Measurements from ENCODE around the gene LEMD2.
"Not testable (repeated sequence)": the region's sequence is repeated elsewhere in the genome, so short reads cannot be mapped to it uniquely, and the experiment has no call there.

LEMD2 gene

DNA sequence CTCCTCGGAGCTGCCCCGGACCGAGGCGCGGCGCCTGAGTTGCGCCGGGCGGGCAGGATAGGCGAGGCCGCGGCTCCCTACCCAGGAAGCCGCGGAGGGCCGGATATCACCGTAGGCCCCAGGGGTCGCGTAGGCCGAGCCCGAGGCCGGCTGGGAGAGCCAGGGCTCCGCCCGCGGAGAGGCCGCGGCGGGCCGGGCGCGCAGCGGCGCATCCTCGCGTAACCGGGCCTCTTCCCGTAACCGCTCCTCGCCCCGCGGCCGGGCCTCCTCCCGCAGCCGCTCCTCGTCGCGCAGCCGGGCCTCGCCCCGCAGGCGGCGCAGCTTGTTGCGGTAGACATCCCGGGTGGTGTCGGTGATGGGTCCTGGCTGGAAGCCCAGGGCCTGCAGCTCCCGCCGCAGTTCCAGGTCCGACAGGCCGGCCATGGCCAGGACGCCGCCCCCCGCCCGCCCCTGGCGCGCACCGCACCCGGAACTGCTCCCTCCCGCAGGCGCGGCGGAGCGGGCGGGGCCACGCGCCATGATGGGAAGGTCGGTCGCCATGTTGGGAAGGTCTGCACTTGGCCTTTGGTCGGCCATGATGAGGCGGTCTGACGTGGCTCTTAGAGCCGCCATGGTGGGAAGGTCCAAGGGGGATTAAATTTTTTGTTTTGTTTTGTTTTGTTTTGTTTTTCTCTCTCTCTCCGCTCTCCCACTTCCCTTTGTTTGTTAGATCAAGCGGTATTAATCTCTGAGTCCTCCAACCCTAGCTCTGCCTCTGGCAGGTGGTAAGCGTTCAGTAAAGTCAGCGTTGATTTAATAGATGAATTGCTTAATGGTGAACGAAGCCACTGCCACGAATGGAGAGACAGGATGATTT is at the start of gene LEMD2:
Gene LEMD2, minus strand, starts transcription at position 437 of the 856 bp plus-strand sequence. Its CDS starts 14 bp downstream, at position 423.
- peak; percentile 96 for DNase-seq (ENCODE audit: low read depth)

DNA sequence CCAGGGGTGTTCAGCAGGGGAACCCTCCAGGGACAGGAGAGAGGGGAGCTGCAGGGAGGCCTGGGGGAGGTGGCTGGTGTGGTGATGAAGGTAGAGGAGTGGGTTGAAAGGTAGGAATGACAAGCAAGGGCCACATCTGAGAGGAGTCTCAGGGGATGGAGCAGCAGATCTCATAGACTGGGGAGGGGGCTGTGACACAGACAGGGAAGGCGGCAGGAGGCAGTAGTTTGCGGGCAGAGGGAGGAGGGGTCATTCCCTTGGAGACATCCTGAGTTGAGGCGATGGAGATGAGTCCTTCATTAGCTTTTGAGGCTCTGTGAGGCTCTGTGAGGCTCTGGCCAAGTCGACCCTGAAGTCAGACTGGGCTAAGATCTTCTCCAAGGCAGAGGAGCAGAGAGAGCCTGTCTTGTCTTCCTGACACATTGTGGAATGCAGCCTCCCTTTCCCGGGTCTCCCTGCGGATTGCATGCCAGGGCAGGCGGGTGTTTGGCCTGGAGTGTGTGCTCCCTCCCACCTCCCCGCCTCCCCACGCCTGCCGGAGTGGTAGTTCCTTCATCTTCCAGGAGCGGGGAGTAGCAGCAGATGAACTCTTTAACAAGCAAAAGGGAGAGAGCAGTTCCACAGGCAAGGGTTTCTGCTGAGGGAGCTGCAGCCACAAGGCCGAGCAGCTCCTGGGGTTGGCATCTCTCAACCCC is 49.2 kb upstream of the LEMD2 start:
- peak; percentile 30 for DNase-seq (ENCODE audit: low read depth)

DNA sequence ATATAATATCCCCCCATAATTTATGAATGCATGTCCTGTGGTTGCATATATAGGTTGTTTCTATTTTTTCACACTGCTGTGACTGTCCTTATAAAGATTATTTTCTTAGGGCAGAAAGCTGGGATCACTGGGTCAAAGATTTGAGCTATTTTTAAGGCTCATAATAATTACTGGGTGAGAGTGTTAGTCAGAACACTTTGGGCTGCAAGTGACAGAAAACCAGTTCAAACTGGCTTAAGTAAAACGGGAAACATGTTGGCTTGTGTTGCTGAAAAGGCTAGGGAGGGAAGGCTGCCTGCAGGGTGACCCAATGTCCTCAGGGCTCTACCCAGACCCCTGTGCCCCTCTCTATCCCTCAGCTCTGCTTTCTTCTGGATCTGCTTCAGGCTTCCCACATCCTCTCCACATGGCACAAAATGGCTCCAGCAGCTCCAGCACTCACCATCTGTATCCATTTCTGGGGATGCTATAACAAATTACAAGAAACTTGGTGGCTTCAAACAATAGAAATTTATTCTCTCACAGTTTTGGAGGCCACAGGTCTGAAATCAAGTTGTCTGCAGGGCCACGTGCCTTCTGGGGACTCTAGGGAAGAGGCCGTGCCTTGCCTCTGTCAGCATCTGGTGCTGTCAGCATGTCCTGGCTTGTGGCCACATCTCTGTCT is 48.0 kb upstream of the LEMD2 start:
- DNase-seq (ENCODE audit: low read depth) = no peak

DNA sequence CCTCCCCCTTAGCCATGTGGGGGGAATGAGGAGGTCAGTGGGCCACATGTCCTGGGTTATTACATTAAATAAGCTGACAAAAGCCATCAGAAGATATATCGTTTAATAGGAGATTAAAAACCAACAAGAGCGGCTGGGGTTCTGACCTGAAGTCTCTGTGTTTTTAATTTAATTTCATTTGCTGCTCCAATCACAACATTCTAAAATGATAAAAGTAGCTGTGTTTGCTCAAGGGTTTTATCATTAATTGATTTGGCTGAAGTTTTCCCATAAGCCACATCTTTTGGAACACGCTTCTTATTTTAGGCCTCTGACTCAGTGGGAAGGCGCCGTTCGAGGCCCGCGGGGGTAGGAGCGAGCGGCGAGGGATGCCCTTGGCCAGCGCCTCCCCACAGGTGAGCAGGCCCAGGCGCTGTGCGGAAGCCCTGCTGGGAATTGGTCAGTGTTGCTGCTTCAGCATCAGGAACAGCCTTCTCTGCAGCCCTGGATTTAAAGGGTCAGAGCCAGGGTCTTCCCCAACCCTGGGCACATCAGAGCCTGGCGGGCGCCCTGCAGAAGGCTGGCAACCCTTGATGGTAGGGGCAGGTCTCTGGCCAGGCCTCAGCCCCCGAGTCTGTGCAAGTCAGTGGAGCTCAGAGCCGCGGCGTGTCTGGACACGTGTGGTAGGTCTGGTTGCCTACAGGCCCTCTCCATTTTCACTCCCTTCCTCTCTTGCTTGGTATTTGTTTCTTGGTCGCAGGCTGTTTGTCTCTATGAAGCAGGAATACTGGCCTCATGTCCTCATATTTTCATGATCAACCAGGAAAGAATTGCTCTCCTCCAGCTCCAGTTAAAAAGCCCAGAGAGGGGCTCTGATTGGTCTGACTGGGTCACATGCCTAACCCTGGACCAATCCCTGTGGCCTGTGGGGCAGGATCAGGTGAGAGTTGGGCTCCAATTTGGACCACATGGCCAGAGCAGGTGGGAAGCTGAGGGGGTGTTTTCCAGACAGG is 45.8 kb upstream of the LEMD2 start:
- no peak for DNase-seq (ENCODE audit: low read depth)

DNA sequence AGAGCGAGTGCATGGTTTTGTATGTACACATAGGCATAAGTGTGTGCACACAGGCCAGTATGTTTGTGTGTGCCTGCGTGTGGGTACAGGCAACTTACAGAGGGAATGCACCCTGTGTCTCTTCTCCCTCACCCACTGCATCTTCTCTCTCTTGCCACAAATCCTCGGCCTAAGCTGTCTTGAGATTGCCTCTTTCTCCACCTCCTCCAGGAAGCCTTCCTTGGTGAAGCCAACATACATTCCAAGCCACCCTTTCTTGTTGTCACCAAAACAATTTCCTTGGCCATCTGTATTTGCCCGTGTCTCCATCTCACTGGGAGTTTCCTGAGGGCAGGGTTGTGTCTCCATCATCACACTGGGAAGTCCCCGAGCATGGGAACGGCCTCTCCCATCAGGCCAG is 44.7 kb upstream of the LEMD2 start:
- no peak for DNase-seq (ENCODE audit: low read depth)

DNA sequence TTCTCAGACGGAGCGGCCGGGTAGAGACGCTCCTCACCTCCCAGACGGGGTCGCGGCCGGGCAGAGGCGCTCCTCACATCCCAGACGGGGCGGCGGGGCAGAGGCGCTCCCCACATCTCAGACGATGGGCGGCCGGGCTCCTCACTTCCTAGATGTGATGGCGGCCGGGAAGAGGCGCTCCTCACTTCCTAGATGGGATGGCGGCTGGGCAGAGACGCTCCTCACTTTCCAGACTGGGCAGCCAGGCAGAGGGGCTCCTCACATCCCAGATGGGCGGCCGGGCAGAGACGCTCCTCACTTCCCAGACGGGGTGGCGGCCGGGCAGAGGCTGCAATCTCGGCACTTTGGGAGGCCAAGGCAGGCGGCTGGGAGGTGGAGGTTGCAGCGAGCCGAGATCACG is 43.9 kb upstream of the LEMD2 start:
- not testable (repeated sequence) for DNase-seq (ENCODE audit: low read depth)

DNA sequence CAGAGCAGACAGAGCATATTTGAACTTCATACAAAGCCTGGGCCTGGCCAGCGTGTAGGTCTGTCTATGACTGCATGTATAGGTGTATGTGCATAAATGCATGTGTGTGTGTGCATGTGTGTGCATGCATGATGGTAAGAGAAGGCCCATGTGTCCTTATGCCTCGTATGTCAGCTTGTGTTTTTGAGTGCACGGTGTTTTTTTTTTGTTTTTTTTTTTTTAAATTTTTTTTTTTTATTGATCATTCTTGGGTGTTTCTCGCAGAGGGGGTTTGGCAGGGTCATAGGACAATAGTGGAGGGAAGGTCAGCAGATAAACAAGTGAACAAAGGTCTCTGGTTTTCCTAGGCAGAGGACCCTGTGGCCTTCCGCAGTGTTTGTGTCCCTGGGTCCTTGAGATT is 42.8 kb upstream of the LEMD2 start:
- DNase-seq (ENCODE audit: low read depth) = not testable (repeated sequence)

DNA sequence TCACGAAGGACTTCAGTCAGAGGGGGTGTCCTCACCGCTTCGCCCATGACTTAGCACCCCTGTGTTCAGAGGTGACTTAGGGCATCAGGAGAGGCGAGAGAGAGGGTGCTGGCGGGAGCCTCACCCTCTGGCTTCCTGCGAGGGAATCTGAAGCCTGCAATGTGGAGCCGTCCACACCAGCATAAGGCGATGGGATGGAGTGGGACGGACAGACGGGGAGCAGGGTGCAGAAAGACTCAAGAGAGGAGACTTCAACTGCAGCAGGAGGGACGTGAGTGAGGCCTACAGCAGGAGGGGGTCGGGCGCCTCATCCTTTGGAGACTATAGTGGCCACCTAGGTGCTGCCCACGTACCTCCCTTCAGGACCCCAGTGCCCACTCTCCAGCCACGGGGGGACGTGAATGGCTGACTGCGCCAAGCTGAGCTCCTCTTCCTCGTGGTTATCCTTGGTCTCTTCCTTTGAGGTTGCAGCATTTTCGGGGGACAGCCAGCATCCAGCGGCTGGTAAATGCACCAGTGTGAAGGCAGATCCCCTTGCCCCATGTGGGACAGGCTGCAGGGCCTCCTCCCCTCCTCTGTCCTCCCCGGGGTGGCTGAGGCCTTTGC is 41.8 kb upstream of the LEMD2 start:
- no peak for DNase-seq (ENCODE audit: low read depth)

DNA sequence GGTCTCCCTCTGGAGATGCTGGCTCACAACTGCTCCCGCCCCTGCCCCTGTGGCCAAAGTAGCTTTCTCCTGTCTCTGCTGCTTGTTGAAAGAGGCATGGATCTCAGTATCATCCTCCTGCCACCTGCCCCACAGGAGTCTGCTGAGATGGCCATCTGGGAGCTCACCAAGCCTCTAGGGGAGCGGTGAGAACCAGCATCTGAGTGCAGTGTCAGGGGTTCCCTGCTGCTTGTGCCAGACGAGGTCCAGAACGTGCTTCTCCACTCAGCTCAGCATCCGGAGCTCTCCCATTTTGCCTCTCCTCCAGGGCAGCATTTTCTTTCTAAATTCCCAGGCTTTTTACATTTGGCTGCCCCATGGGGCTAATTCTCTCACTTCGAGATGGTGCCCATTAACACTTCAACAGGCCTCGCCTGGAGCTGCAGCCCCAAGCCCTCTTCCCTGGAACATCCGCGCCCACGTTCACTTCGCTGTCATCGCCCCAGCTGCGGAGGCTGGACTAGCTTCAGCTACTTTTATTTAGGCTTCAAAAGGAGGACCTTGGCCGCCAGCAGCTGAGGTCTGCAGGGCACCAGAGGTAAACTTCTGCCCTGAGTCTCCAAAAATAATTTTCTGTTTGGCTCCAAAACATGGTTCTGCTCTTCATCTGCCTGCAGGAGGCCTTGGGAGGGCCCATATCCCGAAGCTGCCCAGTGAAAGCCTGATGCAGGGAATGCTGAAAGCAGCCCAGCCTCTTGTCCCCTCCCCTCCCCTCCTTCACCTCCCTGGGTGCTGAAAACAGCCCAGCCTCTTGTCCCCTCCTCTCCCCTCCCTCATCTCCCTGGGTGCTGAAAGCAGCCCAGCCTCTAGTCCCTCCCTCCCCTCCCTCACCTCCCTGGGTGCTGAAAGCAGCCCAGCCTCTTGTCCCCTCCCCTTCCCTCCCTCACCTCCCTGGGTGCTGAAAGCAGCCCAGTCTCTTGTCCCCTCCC is 40.1 kb upstream of the LEMD2 start:
- DNase-seq (ENCODE audit: low read depth) = no peak

DNA sequence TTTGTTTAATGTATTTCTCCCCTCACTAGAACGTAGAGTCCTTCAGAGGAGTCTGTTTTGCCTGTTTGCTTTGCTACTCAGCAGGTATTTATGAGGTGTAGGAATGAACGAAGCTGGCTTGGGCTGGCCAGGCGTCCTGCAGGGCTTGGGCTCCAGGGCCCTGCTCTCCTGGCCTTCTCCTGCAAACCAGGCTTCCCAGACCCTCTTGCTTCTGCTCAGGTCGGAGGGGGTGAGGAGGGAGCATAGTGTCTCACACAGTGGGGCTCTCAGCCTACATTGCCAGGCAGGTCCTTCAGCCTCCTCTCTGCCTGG is 39.5 kb upstream of the LEMD2 start:
- no peak for DNase-seq (ENCODE audit: low read depth)

DNA sequence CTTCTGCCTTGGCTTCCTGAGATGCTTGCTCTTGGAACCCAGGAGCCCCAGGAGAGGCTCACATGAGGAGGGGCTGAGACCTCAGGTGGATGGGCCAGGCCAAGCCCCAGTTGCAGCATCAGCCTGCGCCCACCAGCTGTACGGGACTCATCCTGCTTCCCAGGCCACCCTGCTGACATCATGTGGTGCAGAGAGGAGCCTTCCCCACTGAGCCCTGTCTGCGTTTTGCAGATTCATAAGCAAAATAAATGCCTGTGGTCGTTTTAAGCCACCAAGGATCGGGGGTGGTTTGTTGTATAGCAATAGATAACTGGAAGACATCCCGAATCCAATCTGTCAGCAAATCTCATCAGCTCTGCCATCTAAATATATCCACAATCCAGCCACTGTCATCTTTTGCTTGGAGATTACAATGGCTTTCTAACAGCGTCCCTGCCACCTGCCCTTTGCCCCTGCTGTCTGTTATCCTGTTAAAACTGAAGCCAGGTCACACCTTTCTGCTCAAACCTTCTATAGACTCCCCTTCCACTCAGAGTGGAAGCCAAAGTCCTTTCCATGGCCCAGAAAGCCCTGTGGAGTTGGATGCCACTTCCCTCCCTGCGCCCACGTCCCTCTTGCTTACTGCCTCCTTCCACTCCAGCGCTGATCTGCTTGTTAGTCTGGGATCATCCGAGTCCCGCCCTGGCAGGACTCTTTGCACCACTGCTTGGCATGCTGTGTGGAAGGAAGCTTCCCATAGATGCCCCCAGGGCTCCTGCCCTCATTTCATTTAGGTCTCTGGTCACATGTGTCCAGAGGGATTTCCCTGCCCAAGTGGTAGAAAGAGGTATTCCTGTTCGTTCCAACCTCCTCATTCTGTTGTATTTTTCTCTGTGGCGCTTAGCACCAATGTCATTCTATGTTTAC is 38.9 kb upstream of the LEMD2 start:
- peak; percentile 43 for DNase-seq (ENCODE audit: low read depth)

DNA sequence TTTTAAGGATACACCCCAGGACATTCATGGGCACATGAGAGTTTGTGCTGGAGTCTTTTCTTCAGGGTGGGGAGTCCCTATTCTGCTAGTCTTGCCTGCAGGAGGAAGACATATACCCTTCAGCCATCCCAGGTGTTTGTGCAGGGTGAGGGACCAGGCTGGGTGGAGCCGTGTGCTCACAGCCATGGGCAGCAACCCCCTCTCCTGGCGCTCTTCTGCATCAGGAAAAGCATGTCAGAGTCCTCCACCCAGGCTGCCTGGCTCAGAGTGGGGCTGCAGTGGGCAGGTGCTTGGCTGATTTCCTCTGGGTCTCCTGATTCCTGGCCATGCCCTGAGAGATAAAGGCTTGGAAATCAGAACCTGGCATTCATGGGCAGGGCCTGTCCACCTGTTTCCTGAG is 37.6 kb upstream of the LEMD2 start:
- DNase-seq (ENCODE audit: low read depth) = no peak

DNA sequence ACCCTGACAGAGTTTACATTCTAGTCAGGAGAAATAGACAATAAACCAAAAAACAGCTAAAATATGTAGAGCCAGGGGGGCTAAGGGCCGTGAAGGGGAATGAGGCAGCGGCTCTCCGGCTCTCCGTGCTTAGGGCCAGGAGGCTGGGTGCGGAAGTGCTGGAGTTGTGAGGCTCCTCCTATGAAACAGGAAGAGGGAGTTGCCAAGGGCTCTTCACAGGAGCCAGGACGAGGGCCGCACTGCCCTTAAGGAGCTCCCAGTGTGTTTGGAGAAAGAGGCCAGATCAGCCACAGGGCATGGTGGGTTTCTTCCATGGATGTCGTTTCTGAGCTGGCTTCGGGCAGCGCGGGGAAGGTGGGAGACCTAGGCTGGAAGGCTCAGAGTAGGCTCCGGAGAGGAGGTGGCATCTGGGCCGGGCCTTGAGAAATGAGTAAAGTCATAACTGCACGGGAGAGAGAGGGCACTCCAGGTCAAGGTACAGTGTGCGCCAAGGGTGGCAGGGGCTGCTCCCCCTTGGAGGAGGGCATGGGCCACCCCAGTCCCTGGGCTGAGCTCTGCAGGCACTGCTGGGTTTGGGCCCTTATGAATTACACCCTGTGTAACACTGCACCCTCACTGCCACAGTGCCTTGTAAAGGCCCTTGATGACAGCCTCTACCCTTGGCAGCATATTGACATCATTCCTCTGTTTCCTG is 35.7 kb upstream of the LEMD2 start:
- DNase-seq (ENCODE audit: low read depth) = peak; percentile 69

DNA sequence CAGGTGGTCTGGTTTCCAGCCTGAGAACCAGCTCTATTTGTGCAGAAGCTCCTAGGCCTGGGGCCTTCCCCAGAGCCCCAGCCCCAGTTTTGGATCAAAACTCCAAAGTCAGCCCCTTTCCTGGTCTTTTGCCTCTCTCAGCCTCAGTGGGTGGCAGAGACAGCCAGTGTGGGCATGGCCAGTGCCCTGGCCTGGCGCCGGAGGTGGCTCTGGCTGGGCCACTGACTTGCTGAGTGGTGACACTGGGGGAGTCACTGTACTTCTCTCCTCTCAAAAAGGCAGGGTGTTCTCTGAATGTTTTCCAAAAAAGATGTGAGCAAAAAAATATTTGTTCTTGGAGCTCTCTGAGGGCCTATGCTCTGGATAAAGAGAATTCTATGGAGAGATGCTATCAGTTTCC is 34.9 kb upstream of the LEMD2 start:
- no peak for DNase-seq (ENCODE audit: low read depth)

DNA sequence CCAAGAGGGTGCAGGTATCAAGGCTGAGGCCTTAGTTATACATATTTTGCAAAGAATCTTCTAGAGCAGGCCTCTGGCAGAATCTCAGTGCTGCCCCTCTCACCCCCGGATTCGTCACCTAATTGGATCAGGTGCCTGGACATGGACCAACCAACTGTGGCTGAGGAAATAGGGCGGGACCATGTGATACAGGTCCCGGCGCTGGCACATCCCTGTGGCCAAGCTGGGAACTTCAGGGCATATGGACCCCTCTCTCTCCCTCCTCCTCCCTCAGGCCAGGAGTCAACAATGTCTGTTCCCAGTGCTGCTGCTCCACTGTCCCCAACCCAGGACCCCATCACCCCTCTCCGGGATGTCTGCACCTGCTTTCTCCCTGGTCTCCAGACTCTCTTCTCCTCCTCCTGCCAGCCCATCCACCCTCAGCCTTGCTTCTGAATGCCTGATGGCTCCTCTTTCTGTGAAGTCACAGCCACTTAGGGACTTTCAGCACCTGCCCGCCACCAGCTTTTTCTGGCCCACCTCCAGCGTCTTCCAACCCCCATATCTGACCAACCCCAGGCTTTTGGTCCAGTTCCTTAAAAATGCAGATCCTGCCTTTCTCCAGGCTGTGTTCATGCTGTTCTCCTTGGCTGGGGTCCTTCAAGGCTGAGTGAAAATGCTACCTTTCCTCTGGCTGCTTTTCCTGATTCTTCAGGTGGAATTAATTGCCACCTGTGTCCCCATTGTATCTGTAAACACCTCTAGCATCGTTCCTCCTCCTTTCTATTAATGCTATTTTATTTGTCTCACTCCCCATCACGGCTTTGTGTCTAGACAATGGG is 33.9 kb upstream of the LEMD2 start:
- DNase-seq (ENCODE audit: low read depth) = peak; percentile 24

DNA sequence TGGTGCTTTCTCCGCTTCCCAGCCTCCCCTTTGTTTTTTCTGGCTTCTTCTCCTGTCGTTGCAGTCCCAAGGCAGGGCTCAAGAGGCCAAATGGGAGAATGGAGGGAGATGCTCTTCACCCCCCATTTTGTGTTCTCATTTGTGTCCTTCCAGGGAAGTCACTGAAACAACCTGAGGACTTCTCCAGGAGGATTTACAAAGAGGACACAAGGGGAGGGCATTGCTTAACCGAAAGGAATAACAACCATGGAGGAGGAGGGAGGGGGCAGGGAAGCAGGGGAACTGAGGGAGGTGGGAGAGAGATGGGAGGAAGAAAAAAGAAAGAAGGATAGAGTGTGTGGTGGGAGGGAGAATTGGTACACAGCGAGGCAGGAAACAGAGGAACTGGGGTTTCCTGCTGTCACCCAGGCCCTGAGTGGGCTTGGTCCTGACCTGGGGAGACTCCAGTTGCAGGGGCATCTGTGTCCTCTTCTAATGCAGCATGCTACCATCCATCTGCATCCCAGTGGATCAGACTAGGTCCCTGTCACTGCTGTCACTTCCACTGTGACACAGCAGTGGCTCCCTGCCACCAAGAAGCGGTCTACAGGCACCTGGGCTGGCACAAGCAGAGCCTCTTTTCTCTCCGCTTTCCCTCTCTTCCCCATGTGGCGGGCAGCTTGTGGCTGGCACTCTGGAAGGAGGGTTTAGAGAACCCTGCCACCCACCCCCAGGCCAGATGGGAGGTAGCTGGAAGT is 32.0 kb upstream of the LEMD2 start:
- no peak for DNase-seq (ENCODE audit: low read depth)

DNA sequence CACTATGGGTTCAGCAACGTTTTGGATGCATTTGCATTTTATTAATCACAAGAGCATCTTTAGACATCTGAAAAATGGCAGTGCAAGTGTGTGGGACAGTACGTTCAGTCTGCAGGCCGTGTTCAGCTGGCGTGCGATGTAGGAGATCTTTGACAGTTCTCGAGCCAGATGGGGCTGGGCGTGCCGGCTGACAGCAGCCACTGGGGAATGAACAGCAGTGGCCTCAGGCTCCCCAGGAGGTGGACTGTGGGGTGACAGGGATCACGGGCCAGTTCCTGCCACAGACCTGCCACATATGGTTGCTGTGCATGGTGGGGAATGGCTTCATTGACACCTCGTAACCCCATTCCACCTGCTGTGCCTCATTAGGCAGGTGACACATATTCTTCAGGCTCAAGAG is 31.3 kb upstream of the LEMD2 start:
- DNase-seq (ENCODE audit: low read depth) = no peak
